IPS-20b (cell line): ENCODE measurements around the gene MB21D2.
"Not testable (repeated sequence)": the region's sequence is repeated elsewhere in the genome, so short reads cannot be mapped to it uniquely, and the experiment has no call there.

ENCODE experiments used
- H3K27ac ChIP-seq: one replicate; pipeline ENCODE4 v1.5.1; 2013; ENCODE audit warnings: low read length
- H3K27me3 ChIP-seq: 2 replicates; pipeline ENCODE4 v1.6.1; 2013; ENCODE audit warnings: mild to moderate bottlenecking, low read length, inconsistent platforms; ENCODE audit not compliant: insufficient read depth
- H3K36me3 ChIP-seq: 2 replicates; pipeline ENCODE4 v1.6.1; 2013; ENCODE audit warnings: low read depth, mild to moderate bottlenecking, inconsistent platforms, low read length, moderate library complexity; ENCODE audit not compliant: insufficient read depth
- H3K4me1 ChIP-seq: 2 replicates; pipeline ENCODE4 v1.6.1; 2013; ENCODE audit warnings: mild to moderate bottlenecking, control low read depth, inconsistent platforms, low read length, moderate library complexity; ENCODE audit not compliant: insufficient read depth
- H3K4me3 ChIP-seq: 2 replicates; pipeline ENCODE4 v1.5.1; 2013; ENCODE audit warnings: mild to moderate bottlenecking, low read length, inconsistent platforms
- H3K9ac ChIP-seq: 2 replicates; pipeline ENCODE4 v1.6.1; 2013; ENCODE audit warnings: low read depth, mild to moderate bottlenecking, inconsistent platforms, low read length, moderate library complexity
- H3K9me3 ChIP-seq: 2 replicates; pipeline ENCODE4 v1.6.1; 2013; ENCODE audit warnings: mild to moderate bottlenecking, low read depth, low read length, inconsistent platforms; ENCODE audit not compliant: insufficient read depth

MB21D2 gene

GRCh38 chr3:192802957-192803899, 114.4 kb downstream of the MB21D2 start:
- no peaks in the 10 kb centered on the region for H3K9me3 ChIP-seq
- H3K4me1 ChIP-seq = no peaks in the 10 kb centered on the region
- no peaks in the 10 kb centered on the region for H3K27me3 ChIP-seq
- no peak overlapping the region for H3K9ac ChIP-seq
- no peak overlapping the region for H3K4me3 ChIP-seq
- peaks cover 11% of the 10 kb centered on the region for H3K36me3 ChIP-seq
- H3K27ac ChIP-seq = no peak overlapping the region

- H3K9ac ChIP-seq = no peak overlapping the region
- no peak overlapping the region for H3K27ac ChIP-seq
- H3K36me3 ChIP-seq = peaks cover 14% of the 10 kb centered on the region
- no peaks in the 10 kb centered on the region for H3K9me3 ChIP-seq
- H3K4me1 ChIP-seq = no peaks in the 10 kb centered on the region
- no peaks in the 10 kb centered on the region for H3K27me3 ChIP-seq
- H3K4me3 ChIP-seq = no peak overlapping the region
These were observed 115.7 kb downstream of the MB21D2 start for GRCh38 chr3:192801985-192802384.

GRCh38 chr3:192799721-192800120, 117.9 kb downstream of the MB21D2 start:
- no peak overlapping the region for H3K27ac ChIP-seq
- H3K9ac ChIP-seq = no peak overlapping the region
- no peak overlapping the region for H3K4me3 ChIP-seq
- H3K27me3 ChIP-seq = no peaks in the 10 kb centered on the region
- H3K9me3 ChIP-seq = no peaks in the 10 kb centered on the region
- H3K4me1 ChIP-seq = no peaks in the 10 kb centered on the region
- peaks cover 17% of the 10 kb centered on the region for H3K36me3 ChIP-seq

GRCh38 chr3:192795021-192795420, 122.6 kb downstream of the MB21D2 start:
- Histone ChIP-seq H3K36me3 (peaks cover 17% of the 10 kb centered on the region), H3K9me3 (no peaks in the 10 kb centered on the region), H3K27me3 (no peaks in the 10 kb centered on the region), H3K9ac (no peak overlapping the region), H3K4me3 (no peak overlapping the region), H3K4me1 (no peaks in the 10 kb centered on the region), H3K27ac (no peak overlapping the region)

GRCh38 chr3:192794216-192794615, 123.4 kb downstream of the MB21D2 start:
- Histone ChIP-seq H3K27ac (no peak overlapping the region), H3K9me3 (no peaks in the 10 kb centered on the region), H3K9ac (no peak overlapping the region), H3K4me1 (no peaks in the 10 kb centered on the region), H3K4me3 (no peak overlapping the region), H3K36me3 (peaks cover 15% of the 10 kb centered on the region), H3K27me3 (no peaks in the 10 kb centered on the region)

GRCh38 chr3:192788816-192789515, 128.7 kb downstream of the MB21D2 start:
- not testable (repeated sequence) for H3K4me3 ChIP-seq, H3K9ac ChIP-seq

GRCh38 chr3:192778508-192778907, 139.1 kb downstream of the MB21D2 start:
- no peaks in the 10 kb centered on the region for H3K4me1 ChIP-seq
- no peaks in the 10 kb centered on the region for H3K27me3 ChIP-seq
- no peaks in the 10 kb centered on the region for H3K36me3 ChIP-seq
- no peak overlapping the region for H3K4me3 ChIP-seq
- peaks cover 25% of the 10 kb centered on the region for H3K9me3 ChIP-seq
- H3K9ac ChIP-seq = no peak overlapping the region
- H3K27ac ChIP-seq = no peak overlapping the region

More at GRCh38 chr3:192788816-192789515, 128.7 kb downstream of the MB21D2 start:
- not testable (repeated sequence) for H3K27me3 ChIP-seq, H3K27ac ChIP-seq, H3K9me3 ChIP-seq, H3K4me1 ChIP-seq, H3K36me3 ChIP-seq

GRCh38 chr3:192774341-192774740, 143.3 kb downstream of the MB21D2 start:
- H3K36me3 ChIP-seq, H3K4me3 ChIP-seq, H3K27ac ChIP-seq, H3K9ac ChIP-seq, H3K4me1 ChIP-seq, H3K27me3 ChIP-seq: not testable (repeated sequence)
- H3K9me3 ChIP-seq = peaks cover 25% of the 10 kb centered on the region

GRCh38 chr3:192772240-192772894, 145.3 kb downstream of the MB21D2 start:
- Histone ChIP-seq H3K4me3 (no peak overlapping the region), H3K27ac (no peak overlapping the region), H3K27me3 (no peaks in the 10 kb centered on the region), H3K9me3 (peaks cover 22% of the 10 kb centered on the region), H3K4me1 (no peaks in the 10 kb centered on the region), H3K36me3 (no peaks in the 10 kb centered on the region), H3K9ac (no peak overlapping the region)

- Histone ChIP-seq H3K9ac (no peak overlapping the region), H3K4me1 (no peaks in the 10 kb centered on the region), H3K36me3 (no peaks in the 10 kb centered on the region), H3K9me3 (no peaks in the 10 kb centered on the region), H3K27ac (no peak overlapping the region), H3K4me3 (no peak overlapping the region), H3K27me3 (no peaks in the 10 kb centered on the region)
These were observed 159.0 kb downstream of the MB21D2 start for GRCh38 chr3:192758654-192759053.

GRCh38 chr3:192751148-192751547, 166.5 kb downstream of the MB21D2 start:
- H3K27me3 ChIP-seq = no peaks in the 10 kb centered on the region
- no peaks in the 10 kb centered on the region for H3K9me3 ChIP-seq
- peaks cover 40% of the 10 kb centered on the region for H3K4me1 ChIP-seq
- no peak overlapping the region for H3K4me3 ChIP-seq
- no peak overlapping the region for H3K27ac ChIP-seq
- no peak overlapping the region for H3K9ac ChIP-seq
- no peaks in the 10 kb centered on the region for H3K36me3 ChIP-seq
